ENCODE results near the gene CHST11.

The CHST11 gene

DNA sequence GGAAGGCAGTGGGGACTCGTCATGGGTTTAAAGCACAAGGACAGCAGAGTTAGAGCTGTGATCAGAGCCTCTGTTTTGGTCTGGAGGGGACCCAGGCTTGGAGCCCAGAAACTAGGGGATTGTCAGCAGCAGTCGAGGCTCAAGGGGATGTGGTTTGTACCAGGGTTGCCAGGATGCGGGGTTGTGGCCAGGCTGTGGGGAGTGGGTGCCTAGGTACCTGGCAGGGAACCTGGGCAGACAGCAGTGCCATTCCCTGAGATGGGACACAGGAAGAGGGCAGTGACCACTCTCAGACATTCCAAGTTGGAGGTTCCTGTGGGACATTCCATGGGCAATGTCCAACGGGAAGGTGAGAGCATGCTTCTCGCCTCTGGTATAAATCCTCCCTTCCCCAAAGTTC, 279.1 kb downstream of the CHST11 start:
- Mint-ChIP-seq H3K36me3 (ENCODE audit: low read depth) (no peaks in the 10 kb centered on the region), H3K27me3 (ENCODE audit: low read depth, poor library complexity) (peaks cover 5% of the 10 kb centered on the region), H3K27ac (no peak overlapping the region), H3K4me3 (peak overlapping the region; percentile 19), H3K9me3 (no peaks in the 10 kb centered on the region), H3K4me1 (peaks cover 76% of the 10 kb centered on the region)
- TF ChIP-seq, protein P1, sequence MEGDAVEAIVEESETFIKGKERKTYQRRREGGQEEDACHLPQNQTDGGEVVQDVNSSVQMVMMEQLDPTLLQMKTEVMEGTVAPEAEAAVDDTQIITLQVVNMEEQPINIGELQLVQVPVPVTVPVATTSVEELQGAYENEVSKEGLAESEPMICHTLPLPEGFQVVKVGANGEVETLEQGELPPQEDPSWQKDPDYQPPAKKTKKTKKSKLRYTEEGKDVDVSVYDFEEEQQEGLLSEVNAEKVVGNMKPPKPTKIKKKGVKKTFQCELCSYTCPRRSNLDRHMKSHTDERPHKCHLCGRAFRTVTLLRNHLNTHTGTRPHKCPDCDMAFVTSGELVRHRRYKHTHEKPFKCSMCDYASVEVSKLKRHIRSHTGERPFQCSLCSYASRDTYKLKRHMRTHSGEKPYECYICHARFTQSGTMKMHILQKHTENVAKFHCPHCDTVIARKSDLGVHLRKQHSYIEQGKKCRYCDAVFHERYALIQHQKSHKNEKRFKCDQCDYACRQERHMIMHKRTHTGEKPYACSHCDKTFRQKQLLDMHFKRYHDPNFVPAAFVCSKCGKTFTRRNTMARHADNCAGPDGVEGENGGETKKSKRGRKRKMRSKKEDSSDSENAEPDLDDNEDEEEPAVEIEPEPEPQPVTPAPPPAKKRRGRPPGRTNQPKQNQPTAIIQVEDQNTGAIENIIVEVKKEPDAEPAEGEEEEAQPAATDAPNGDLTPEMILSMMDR (IDR thresholded peaks at IDR 0.05): no peak
- no peak for DNase-seq

DNA sequence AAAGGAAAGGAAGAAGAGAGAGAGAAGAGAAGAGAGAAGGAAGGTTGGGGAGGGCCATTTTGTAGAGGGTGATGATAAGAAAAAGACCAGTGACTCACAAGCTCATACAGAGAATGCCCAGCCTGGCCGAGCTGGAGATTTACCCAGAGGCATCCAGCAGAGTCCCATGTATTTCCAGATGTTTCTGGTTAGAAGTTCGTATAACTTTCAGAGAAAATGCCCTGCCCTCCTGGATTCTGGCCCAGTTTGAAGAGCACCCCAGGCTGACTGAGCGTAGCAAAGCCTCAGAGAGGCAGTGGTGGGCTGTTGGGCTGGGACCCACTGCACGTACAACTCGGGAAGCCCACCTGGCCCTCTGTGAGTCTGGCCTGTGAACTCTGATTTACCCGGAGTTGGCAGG, 279.6 kb downstream of the CHST11 start:
- peaks cover 76% of the 10 kb centered on the region for H3K4me1 Mint-ChIP-seq
- DNase-seq: no peak

DNA sequence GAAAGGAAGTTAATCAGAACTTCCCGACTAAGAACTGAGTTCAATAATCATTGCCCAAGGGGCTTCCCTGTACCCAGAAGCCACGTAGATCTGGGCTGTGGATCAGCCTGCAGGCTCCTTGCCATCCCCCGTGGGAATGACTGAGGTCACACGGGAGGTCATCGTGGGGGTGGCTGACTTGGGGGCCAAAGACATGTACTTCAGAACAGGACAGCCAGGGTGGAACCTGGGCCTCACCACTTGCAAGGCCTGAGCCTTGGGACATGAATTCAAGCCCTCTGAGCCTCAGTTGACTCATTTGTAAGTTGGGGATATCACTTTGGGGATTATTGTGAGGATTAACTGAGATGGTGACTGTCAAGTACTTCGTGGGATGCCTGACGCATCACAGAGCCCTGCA, 280.4 kb downstream of the CHST11 start:
- no peak for DNase-seq
- no peak overlapping the region for H3K4me3 Mint-ChIP-seq
- H3K27me3 Mint-ChIP-seq (ENCODE audit: low read depth, poor library complexity): no peaks in the 10 kb centered on the region
- H3K9me3 Mint-ChIP-seq: no peaks in the 10 kb centered on the region
- no peaks in the 10 kb centered on the region for H3K36me3 Mint-ChIP-seq (ENCODE audit: low read depth)
- peak overlapping the region; percentile 16 for H3K27ac Mint-ChIP-seq
- peaks cover 80% of the 10 kb centered on the region for H3K4me1 Mint-ChIP-seq
- TF ChIP-seq, protein P1 (IDR thresholded peaks at IDR 0.05): no peak

More for the DNA sequence above, 279.6 kb downstream of the CHST11 start:
- H3K9me3 Mint-ChIP-seq: no peaks in the 10 kb centered on the region
- TF ChIP-seq, protein P1 (IDR thresholded peaks at IDR 0.05): no peak
- H3K4me3 Mint-ChIP-seq: peak overlapping the region; percentile 19
- H3K36me3 Mint-ChIP-seq (ENCODE audit: low read depth): no peaks in the 10 kb centered on the region
- H3K27me3 Mint-ChIP-seq (ENCODE audit: low read depth, poor library complexity): peaks cover 4% of the 10 kb centered on the region
- H3K27ac Mint-ChIP-seq: no peak overlapping the region

DNA sequence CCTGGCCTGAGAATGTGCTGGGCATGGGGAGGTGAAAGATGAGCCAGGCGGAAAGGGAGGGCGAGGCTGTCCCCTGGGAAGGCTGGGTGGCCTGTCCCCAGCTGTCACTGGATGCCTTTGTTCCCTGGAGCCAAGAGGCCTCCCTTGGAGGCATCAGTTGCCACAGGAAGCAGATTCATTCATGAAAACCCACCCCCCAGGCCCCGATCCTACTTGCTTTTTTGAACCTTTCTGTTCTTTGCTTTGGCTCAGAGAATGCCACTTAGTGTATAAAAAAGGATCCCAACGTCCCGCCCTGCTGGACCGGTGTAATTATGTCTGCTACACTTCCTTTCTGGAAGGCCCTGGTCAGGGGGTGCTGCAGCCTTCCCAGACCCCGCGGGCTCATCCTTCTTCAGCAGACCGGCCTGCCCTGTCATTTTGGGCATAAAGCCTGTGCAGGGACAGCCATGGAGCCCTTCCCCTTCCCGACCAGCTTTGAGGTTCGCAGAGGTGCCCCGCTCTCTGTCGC, 281.1 kb downstream of the CHST11 start:
- H3K4me1 Mint-ChIP-seq: peaks cover 84% of the 10 kb centered on the region
- TF ChIP-seq, protein P1 (IDR thresholded peaks at IDR 0.05): no peak
- H3K36me3 Mint-ChIP-seq (ENCODE audit: low read depth): no peaks in the 10 kb centered on the region
- no peaks in the 10 kb centered on the region for H3K9me3 Mint-ChIP-seq
- H3K4me3 Mint-ChIP-seq: peak overlapping the region; percentile 55
- peak; percentile 46 for DNase-seq
- peaks cover 3% of the 10 kb centered on the region for H3K27me3 Mint-ChIP-seq (ENCODE audit: low read depth, poor library complexity)
- peak overlapping the region; percentile 98 for H3K27ac Mint-ChIP-seq

DNA sequence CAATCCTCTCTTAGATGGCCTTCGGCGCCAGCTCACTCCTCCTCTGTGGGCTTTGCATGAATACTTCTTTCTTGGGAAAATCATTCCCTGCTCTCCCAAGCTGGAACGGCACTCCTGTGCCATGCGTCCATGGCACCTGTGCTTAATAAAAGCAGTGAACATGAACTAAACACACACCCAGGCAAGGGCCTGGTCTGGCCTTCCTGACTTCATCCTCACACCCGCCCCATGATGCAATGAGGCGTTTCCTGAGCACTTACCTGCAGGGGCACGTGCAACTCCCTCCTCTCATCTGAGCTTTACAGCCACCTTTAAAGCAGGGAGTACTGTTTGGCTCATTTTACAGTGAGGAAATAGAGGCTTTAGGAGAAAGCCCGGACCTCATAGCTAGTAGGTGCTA, 281.6 kb downstream of the CHST11 start:
- DNase-seq: no peak
- peaks cover 88% of the 10 kb centered on the region for H3K4me1 Mint-ChIP-seq
- peak overlapping the region; percentile 55 for H3K4me3 Mint-ChIP-seq
- no peaks in the 10 kb centered on the region for H3K9me3 Mint-ChIP-seq
- H3K27me3 Mint-ChIP-seq (ENCODE audit: low read depth, poor library complexity): peaks cover 3% of the 10 kb centered on the region
- H3K36me3 Mint-ChIP-seq (ENCODE audit: low read depth): no peaks in the 10 kb centered on the region
- TF ChIP-seq, protein P1 (IDR thresholded peaks at IDR 0.05): no peak
- peak overlapping the region; percentile 98 for H3K27ac Mint-ChIP-seq

Measured in nephron progenitor cell (in vitro differentiated cells).